ENCODE results near the gene LMO7.
A peak's percentile ranks its signal among the peaks of the same experiment; 100 is the strongest.

The LMO7 gene

GRCh38 chr13:75612354-75612753 is 23.8 kb upstream of the LMO7 start:
- no peak for DNase-seq (ENCODE audit: low spot score)
- Histone ChIP-seq H3K27ac (no peak overlapping the region), H3K4me3 (no peak overlapping the region)
- TF ChIP-seq CTCF (IDR thresholded peaks at IDR 0.05), result no peak

- Histone ChIP-seq H3K4me3 (no peak overlapping the region), H3K27ac (no peak overlapping the region)
- no peak for DNase-seq (ENCODE audit: low spot score)
- no peak for TF ChIP-seq CTCF (IDR thresholded peaks at IDR 0.05)
Measured at GRCh38 chr13:75617230-75617629, 18.9 kb upstream of the LMO7 start.

- Histone ChIP-seq H3K27ac (no peak overlapping the region), H3K4me3 (no peak overlapping the region)
- no peak for DNase-seq (ENCODE audit: low spot score)
- TF ChIP-seq CTCF (IDR thresholded peaks at IDR 0.05), result no peak
Measured at GRCh38 chr13:75618308-75618707, 17.8 kb upstream of the LMO7 start.

GRCh38 chr13:75620020-75620419 is 16.1 kb upstream of the LMO7 start:
- DNase-seq (ENCODE audit: low spot score), result no peak
- TF ChIP-seq CTCF (IDR thresholded peaks at IDR 0.05), result no peak
- H3K27ac ChIP-seq, result no peak overlapping the region
- H3K4me3 ChIP-seq, result no peak overlapping the region

GRCh38 chr13:75621147-75621546 is 15.0 kb upstream of the LMO7 start:
- no peak for TF ChIP-seq CTCF (IDR thresholded peaks at IDR 0.05)
- Histone ChIP-seq H3K4me3 (peak overlapping the region; percentile 30), H3K27ac (no peak overlapping the region)
- DNase-seq (ENCODE audit: low spot score), result no peak

GRCh38 chr13:75628801-75629200 is 7.3 kb upstream of the LMO7 start:
- Histone ChIP-seq H3K4me3 (no peak overlapping the region), H3K27ac (no peak overlapping the region)
- no peak for TF ChIP-seq CTCF (IDR thresholded peaks at IDR 0.05)
- no peak for DNase-seq (ENCODE audit: low spot score)

- no peak for DNase-seq (ENCODE audit: low spot score)
- Histone ChIP-seq H3K4me3 (no peak overlapping the region), H3K27ac (no peak overlapping the region)
- no peak for TF ChIP-seq CTCF (IDR thresholded peaks at IDR 0.05)
Measured at GRCh38 chr13:75633285-75633684, 2.8 kb upstream of the LMO7 start.

Data from coronary artery (tissue), 2 donors.